Measurements from ENCODE around the gene ABHD15.
A peak's percentile ranks its signal among the peaks of the same experiment; 100 is the strongest.

The ABHD15 gene

GRCh38 chr17:29582254-29582765, 15.5 kb upstream of the ABHD15 start:
- no peak for DNase-seq (ENCODE audit: low read depth)

- DNase-seq (ENCODE audit: low read depth), result no peak
These were observed 14.9 kb upstream of the ABHD15 start for GRCh38 chr17:29581583-29582253.

GRCh38 chr17:29579866-29580771, 13.3 kb upstream of the ABHD15 start:
- DNase-seq (ENCODE audit: low read depth), result peak; percentile 79

GRCh38 chr17:29578626-29579485, 12.0 kb upstream of the ABHD15 start:
- no peak for DNase-seq (ENCODE audit: low read depth)

- no peak for DNase-seq (ENCODE audit: low read depth)
These were observed 10.8 kb upstream of the ABHD15 start for GRCh38 chr17:29577385-29578211.

GRCh38 chr17:29577001-29577370, 10.1 kb upstream of the ABHD15 start:
- no peak for DNase-seq (ENCODE audit: low read depth)

GRCh38 chr17:29576214-29577000, 9.6 kb upstream of the ABHD15 start:
- no peak for DNase-seq (ENCODE audit: low read depth)

- DNase-seq (ENCODE audit: low read depth), result no peak
These were observed 8.8 kb upstream of the ABHD15 start for GRCh38 chr17:29575511-29576213.

- DNase-seq (ENCODE audit: low read depth), result no peak
These were observed 8.1 kb upstream of the ABHD15 start for GRCh38 chr17:29574732-29575510.

GRCh38 chr17:29573871-29574731, 7.3 kb upstream of the ABHD15 start:
- DNase-seq (ENCODE audit: low read depth), result no peak

GRCh38 chr17:29573558-29573869, 6.7 kb upstream of the ABHD15 start:
- DNase-seq (ENCODE audit: low read depth), result no peak

GRCh38 chr17:29572691-29573557, 6.1 kb upstream of the ABHD15 start:
- peak; percentile 57 for DNase-seq (ENCODE audit: low read depth)

- no peak for DNase-seq (ENCODE audit: low read depth)
These were observed 5.2 kb upstream of the ABHD15 start for GRCh38 chr17:29571883-29572681.

GRCh38 chr17:29571486-29571882, 4.6 kb upstream of the ABHD15 start:
- DNase-seq (ENCODE audit: low read depth), result no peak

GRCh38 chr17:29570521-29570920, 3.7 kb upstream of the ABHD15 start:
- DNase-seq (ENCODE audit: low read depth), result no peak

GRCh38 chr17:29569245-29569950, 2.6 kb upstream of the ABHD15 start:
- no peak for DNase-seq (ENCODE audit: low read depth)

Data from stimulated activated CD8-positive, alpha-beta memory T cell treated with anti-CD3 and anti-CD28 coated beads, Interleukin-12 subunit alpha, Interleukin-12 subunit beta, amount 100 ng/mL, for 4 hours (primary cell).